ENCODE results near the gene HDAC1.
"Not testable (repeated sequence)": the region's sequence is repeated elsewhere in the genome, so short reads cannot be mapped to it uniquely, and the experiment has no call there.

Gene HDAC1

GRCh38 chr1:32352831-32353383 is 61.0 kb downstream of the HDAC1 start:
- TF ChIP-seq Cebpa-rat (IDR thresholded peaks at IDR 0.05): no peak
- Histone ChIP-seq H3K9me3 (peaks cover 4% of the 10 kb centered on the region; the same call in 1 of the 2 replicates), H3K4me1 (peaks cover 62% of the 10 kb centered on the region), H3K36me3 (no peaks in the 10 kb centered on the region), H3K9ac (peak overlapping the region; percentile 92; the same call in 1 of the 2 replicates), H3K27ac (peak overlapping the region; percentile 94; the same call in 1 of the 2 replicates), H3K4me3 (no peak overlapping the region), H4K20me1 (no peaks in the 10 kb centered on the region), H3K27me3 (no peaks in the 10 kb centered on the region), H3K4me2 (peak overlapping the region; percentile 99)

- H3K4me1 ChIP-seq: peaks cover 57% of the 10 kb centered on the region
- no peak overlapping the region for H3K4me3 ChIP-seq
- peak overlapping the region; percentile 99 for H3K4me2 ChIP-seq
- 0 out of 2 replicates have a peak overlapping the region, but pooled peaks have one; percentile 3 for H3K27ac ChIP-seq
- peaks cover 4% of the 10 kb centered on the region; the same call in 1 of the 2 replicates for H3K9me3 ChIP-seq
- H3K36me3 ChIP-seq: no peaks in the 10 kb centered on the region
- H4K20me1 ChIP-seq: no peaks in the 10 kb centered on the region
- H3K27me3 ChIP-seq: no peaks in the 10 kb centered on the region
- no peak overlapping the region; the same call in 1 of the 2 replicates for H3K9ac ChIP-seq
- no peak for TF ChIP-seq Cebpa-rat (IDR thresholded peaks at IDR 0.05)
These were observed 61.5 kb downstream of the HDAC1 start for GRCh38 chr1:32353431-32353830.

GRCh38 chr1:32353886-32354570 is 62.1 kb downstream of the HDAC1 start:
- Histone ChIP-seq H3K27ac (0 out of 2 replicates have a peak overlapping the region, but pooled peaks have one; percentile 3), H3K4me3 (no peak overlapping the region), H3K4me1 (peaks cover 52% of the 10 kb centered on the region), H4K20me1 (no peaks in the 10 kb centered on the region), H3K36me3 (no peaks in the 10 kb centered on the region), H3K9ac (no peak overlapping the region), H3K27me3 (no peaks in the 10 kb centered on the region), H3K9me3 (peaks cover 4% of the 10 kb centered on the region; the same call in 1 of the 2 replicates), H3K4me2 (peak overlapping the region; percentile 99)
- TF ChIP-seq Cebpa-rat (IDR thresholded peaks at IDR 0.05): no peak

DNA sequence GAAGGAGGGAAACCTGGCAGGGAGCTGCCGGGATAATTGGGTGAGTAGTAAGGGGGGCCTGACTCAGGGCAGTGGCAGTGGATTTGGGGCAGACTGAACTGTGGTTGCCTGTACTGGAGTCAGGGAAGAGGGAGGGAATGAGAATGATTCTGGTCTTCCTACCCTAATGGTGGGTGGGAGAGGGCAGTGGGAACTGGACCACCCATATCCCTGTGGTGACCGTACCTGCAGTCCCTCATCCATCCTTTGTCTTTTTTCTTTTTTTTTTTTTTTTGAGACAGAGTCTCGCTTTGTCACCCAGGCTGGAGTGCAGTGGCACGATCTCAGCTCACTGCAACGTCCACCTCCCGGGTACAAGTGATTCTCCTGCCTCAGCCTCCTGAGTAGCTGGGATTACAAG is 63.9 kb downstream of the HDAC1 start:
- not testable (repeated sequence) for H3K4me2 ChIP-seq, H4K20me1 ChIP-seq, H3K36me3 ChIP-seq, H3K9me3 ChIP-seq, H3K27me3 ChIP-seq, H3K27ac ChIP-seq, H3K4me3 ChIP-seq, H3K9ac ChIP-seq
- peaks cover 52% of the 10 kb centered on the region for H3K4me1 ChIP-seq

- Histone ChIP-seq H4K20me1 (no peaks in the 10 kb centered on the region), H3K9me3 (no peaks in the 10 kb centered on the region), H3K27ac (no peak overlapping the region), H3K4me3 (no peak overlapping the region), H3K27me3 (peaks cover 12% of the 10 kb centered on the region), H3K4me1 (peaks cover 57% of the 10 kb centered on the region), H3K36me3 (no peaks in the 10 kb centered on the region), H3K9ac (no peak overlapping the region), H3K4me2 (no peak overlapping the region)
- no peak for TF ChIP-seq Cebpa-rat (IDR thresholded peaks at IDR 0.05)
These were observed 64.6 kb downstream of the HDAC1 start for GRCh38 chr1:32356478-32356877.

DNA sequence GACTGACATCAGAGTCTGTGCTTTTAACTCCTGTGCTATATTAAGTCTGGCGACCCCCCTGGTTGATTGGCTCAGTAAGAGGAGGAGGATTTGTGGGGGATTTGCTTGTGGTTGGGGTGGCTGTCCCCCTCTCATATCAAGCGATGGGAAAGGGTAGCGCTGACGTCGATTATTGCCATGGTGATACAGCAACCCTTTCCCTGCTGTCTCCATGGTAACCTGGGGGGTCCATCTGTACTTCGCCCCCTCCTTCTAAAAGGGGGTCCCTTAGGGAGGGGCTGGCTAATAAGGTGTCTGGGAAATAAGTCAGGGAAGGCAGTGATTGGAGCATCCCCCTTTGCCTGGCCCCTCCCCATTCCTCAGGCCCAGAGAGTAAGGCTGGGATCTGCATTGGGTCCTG is 65.7 kb downstream of the HDAC1 start:
- no peak for TF ChIP-seq Cebpa-rat (IDR thresholded peaks at IDR 0.05)
- Histone ChIP-seq H3K9ac (no peak overlapping the region), H3K36me3 (0 out of 2 replicates have a peak, but pooled peaks cover 2% of the 10 kb centered on the region), H3K4me2 (no peak overlapping the region), H3K27ac (no peak overlapping the region), H3K4me3 (no peak overlapping the region), H3K9me3 (no peaks in the 10 kb centered on the region), H3K4me1 (peaks cover 58% of the 10 kb centered on the region), H3K27me3 (peaks cover 23% of the 10 kb centered on the region), H4K20me1 (peaks cover 10% of the 10 kb centered on the region)

- Histone ChIP-seq H4K20me1 (peaks cover 17% of the 10 kb centered on the region), H3K27me3 (peaks cover 28% of the 10 kb centered on the region), H3K27ac (no peak overlapping the region), H3K4me2 (no peak overlapping the region), H3K4me3 (no peak overlapping the region), H3K9ac (no peak overlapping the region), H3K9me3 (no peaks in the 10 kb centered on the region), H3K36me3 (peaks cover 10% of the 10 kb centered on the region), H3K4me1 (peaks cover 50% of the 10 kb centered on the region)
- TF ChIP-seq Cebpa-rat (IDR thresholded peaks at IDR 0.05): no peak
These were observed 66.6 kb downstream of the HDAC1 start for GRCh38 chr1:32358435-32358834.

DNA sequence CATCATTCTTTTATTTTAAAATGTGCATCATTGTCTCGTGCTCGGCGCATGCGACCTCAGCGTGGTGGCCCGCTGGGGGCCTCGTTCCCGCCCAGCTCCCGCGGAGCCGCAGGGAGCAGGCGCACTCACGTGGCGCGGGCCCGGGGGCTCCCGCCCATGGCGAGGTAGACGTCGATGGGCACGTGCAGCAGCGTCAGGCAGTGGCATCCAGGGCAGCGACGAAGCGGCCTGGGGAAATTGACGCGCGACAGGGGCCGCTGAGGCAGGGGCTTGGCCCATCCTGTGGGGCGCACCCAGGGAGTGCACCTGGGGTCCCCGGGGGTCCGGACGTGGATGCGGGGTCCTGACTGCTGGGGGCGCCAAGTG is 69.4 kb downstream of the HDAC1 start:
- TF ChIP-seq Cebpa-rat (IDR thresholded peaks at IDR 0.05): no peak
- Histone ChIP-seq H3K36me3 (peaks cover 36% of the 10 kb centered on the region), H4K20me1 (peaks cover 33% of the 10 kb centered on the region), H3K9ac (no peak overlapping the region), H3K27ac (no peak overlapping the region), H3K27me3 (peaks cover 28% of the 10 kb centered on the region), H3K4me1 (peaks cover 46% of the 10 kb centered on the region), H3K4me3 (no peak overlapping the region), H3K4me2 (peak overlapping the region; percentile 87), H3K9me3 (no peaks in the 10 kb centered on the region)

DNA sequence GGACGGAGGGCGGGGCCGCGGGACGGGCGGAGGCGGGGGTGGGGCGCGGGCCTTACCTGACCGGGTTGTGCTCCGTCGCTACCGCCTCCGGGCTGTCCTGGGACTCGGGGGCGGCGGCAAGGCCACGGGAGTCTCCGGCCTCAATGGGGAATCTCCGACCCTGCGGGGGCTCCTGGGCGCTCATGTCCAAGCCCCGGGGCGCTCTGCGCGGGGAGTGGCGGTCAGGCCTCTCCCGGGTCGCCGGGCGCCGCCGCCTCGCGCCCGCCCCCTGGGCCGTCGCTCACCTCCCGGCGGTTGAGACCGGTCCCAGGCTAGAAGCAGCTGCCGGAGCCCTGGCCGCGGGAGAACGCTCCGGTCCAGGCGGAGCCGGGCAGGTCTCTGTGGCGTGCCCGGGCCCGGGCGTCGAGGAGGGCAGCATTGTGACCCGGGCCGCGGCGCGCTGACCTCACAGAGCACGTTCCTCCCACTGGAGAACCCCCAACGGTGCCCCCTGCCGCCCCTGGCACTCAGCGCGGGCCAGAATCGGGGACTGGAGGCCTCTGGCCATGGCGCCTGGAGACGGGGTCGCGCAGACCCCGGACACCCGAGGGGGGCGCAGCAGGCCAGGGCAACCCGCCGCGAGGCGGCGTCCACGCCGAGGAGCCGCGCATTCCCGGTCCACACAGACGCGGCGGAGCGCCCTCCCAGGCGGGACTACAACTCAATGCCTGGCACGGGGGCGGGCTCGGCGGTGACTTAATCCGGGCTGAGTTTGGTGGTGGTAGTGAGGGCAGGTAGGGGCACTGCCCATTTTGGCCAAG is 70.0 kb downstream of the HDAC1 start:
- Histone ChIP-seq H3K4me3 (peak overlapping the region; percentile 53), H3K36me3 (peaks cover 42% of the 10 kb centered on the region), H4K20me1 (peaks cover 39% of the 10 kb centered on the region), H3K27me3 (peaks cover 28% of the 10 kb centered on the region), H3K9me3 (no peaks in the 10 kb centered on the region), H3K4me2 (peak overlapping the region; percentile 87), H3K9ac (peak overlapping the region; percentile 41; the same call in 1 of the 2 replicates), H3K27ac (no peak overlapping the region), H3K4me1 (peaks cover 52% of the 10 kb centered on the region)
- no peak for TF ChIP-seq Cebpa-rat (IDR thresholded peaks at IDR 0.05)
